GM23338 (cell line): ENCODE measurements around the gene HPCA. TPM values are rescaled to one million over a fixed set of nuclear protein-coding genes. Genes with fewer than 3 reads are reported as not detected.

Experiments
- ATAC-seq: fragments of 200-7000 bp; cut with Tn5 transposase; 3 replicates; pipeline ENCODE4 v1.9.1; 2020
- DNase-seq: peaks from one replicate; pipeline ENCODE4 v3.0.0-alpha.2; 2015; ENCODE audit warnings: low spot score
- H2AFZ ChIP-seq: fragments of 200-600 bp; sonication (generic); 2 replicates; pipeline ENCODE4 v1.8.0; 2016; ENCODE audit warnings: antibody characterized with exemption, mild to moderate bottlenecking, moderate library complexity
- H3F3A ChIP-seq: fragments of 200-600 bp; sonication (generic); replicated peaks from 2 replicates; pipeline ENCODE4 v1.8.0; 2017; ENCODE audit warnings: antibody characterized with exemption, mixed run types, low read depth
- H3K27ac ChIP-seq: fragments of 200-600 bp; sonication (generic); 2 replicates; pipeline ENCODE4 v1.6.1; 2016; ENCODE audit warnings: low read depth
- H3K27me3 ChIP-seq: fragments of 200-600 bp; sonication (generic); 2 replicates; pipeline ENCODE4 v1.8.0; 2016; ENCODE audit warnings: mild to moderate bottlenecking, mixed run types, moderate library complexity; ENCODE audit not compliant: insufficient read depth
- H3K36me3 ChIP-seq: fragments of 200-600 bp; sonication (generic); 2 replicates; pipeline ENCODE4 v1.8.0; 2016; ENCODE audit warnings: mild to moderate bottlenecking; ENCODE audit not compliant: insufficient read depth
- H3K4me1 ChIP-seq: fragments of 200-600 bp; sonication (generic); 2 replicates; pipeline ENCODE4 v1.8.0; 2016; ENCODE audit warnings: mild to moderate bottlenecking, moderate library complexity; ENCODE audit not compliant: insufficient read depth
- H3K4me2 ChIP-seq: fragments of 200-600 bp; sonication (generic); 2 replicates; pipeline ENCODE4 v1.7.1; 2017; ENCODE audit warnings: mixed run types
- H3K4me3 ChIP-seq: fragments of 200-600 bp; sonication (generic); 2 replicates; pipeline ENCODE4 v1.6.1; 2016; ENCODE audit warnings: mixed run types
- H3K79me2 ChIP-seq: fragments of 200-600 bp; sonication (generic); replicated peaks from 2 replicates; pipeline ENCODE4 v1.8.0; 2017; ENCODE audit warnings: mild to moderate bottlenecking; ENCODE audit not compliant: insufficient read depth
- H3K9me2 ChIP-seq: fragments of 200-600 bp; sonication (generic); 2 replicates; pipeline ENCODE4 v1.8.0; 2017; ENCODE audit not compliant: insufficient read depth
- H4K20me1 ChIP-seq: fragments of 200-600 bp; sonication (generic); replicated peaks from 2 replicates; pipeline ENCODE4 v1.8.0; 2017; ENCODE audit warnings: mild to moderate bottlenecking; ENCODE audit not compliant: insufficient read depth
- H3K27ac Mint-ChIP-seq: 2 replicates; pipeline ENCODE4 v1.8.0; 2020; ENCODE audit warnings: inconsistent platforms, mild to moderate bottlenecking, moderate library complexity, mixed read lengths
- H3K27me3 Mint-ChIP-seq: 3 replicates; pipeline ENCODE4 v1.8.0; 2022; ENCODE audit warnings: low read depth, mild to moderate bottlenecking, moderate library complexity, mixed read lengths, inconsistent platforms; ENCODE audit not compliant: insufficient read depth, poor library complexity
- H3K36me3 Mint-ChIP-seq: 3 replicates; pipeline ENCODE4 v1.8.0; 2021; ENCODE audit warnings: low read depth, mild to moderate bottlenecking, inconsistent platforms, moderate library complexity, mixed read lengths
- H3K4me1 Mint-ChIP-seq: 3 replicates; pipeline ENCODE4 v1.8.0; 2020; ENCODE audit warnings: mild to moderate bottlenecking, inconsistent platforms, mixed read lengths
- H3K4me3 Mint-ChIP-seq: 3 replicates; pipeline ENCODE4 v1.8.0; 2021; ENCODE audit warnings: moderate library complexity, mild to moderate bottlenecking, inconsistent platforms, mixed read lengths
- H3K9me3 Mint-ChIP-seq: 3 replicates; pipeline ENCODE4 v1.8.0; 2020; ENCODE audit warnings: moderate library complexity, mild to moderate bottlenecking, inconsistent platforms, mixed read lengths
- CREB1 ChIP-seq: fragments of 250-450 bp; sonication (Bioruptor Pico); IDR thresholded peaks from 2 replicates; pipeline ENCODE4 v1.5.0; 2020; ENCODE audit warnings: low read depth, mild to moderate bottlenecking, moderate library complexity
- CTCF ChIP-seq, 2 experiments: fragments of 200-600 bp in 1 of 2; sonication (generic) in 1 of 2; conservative IDR thresholded peaks; 2 replicates each; pipeline versions ENCODE4 v1.5.1 to v1.6.1; 2016 to 2017; ENCODE audit warnings: antibody characterized with exemption in 2 of 2, low read depth in 2 of 2, mild to moderate bottlenecking in 2 of 2, moderate library complexity in 1 of 2
- ETS1 ChIP-seq: IDR thresholded peaks from 2 replicates; pipeline ENCODE4 v1.6.1; 2016; ENCODE audit warnings: antibody characterized with exemption
- EZH2 ChIP-seq: fragments of 200-600 bp; sonication (generic); IDR thresholded peaks from one replicate; pipeline ENCODE4 v1.8.0; 2017; ENCODE audit warnings: antibody characterized with exemption, mild to moderate bottlenecking, low read depth; ENCODE audit not compliant: unreplicated experiment
- EZH2phosphoT487 ChIP-seq: fragments of 200-600 bp; sonication (generic); IDR thresholded peaks from one replicate; pipeline ENCODE4 v1.8.1; 2018; ENCODE audit warnings: antibody characterized with exemption; ENCODE audit not compliant: unreplicated experiment
- JUNB ChIP-seq: IDR thresholded peaks from one replicate; pipeline ENCODE4 v1.6.1; 2016; ENCODE audit warnings: antibody characterized with exemption; ENCODE audit not compliant: unreplicated experiment
- NANOG ChIP-seq: IDR thresholded peaks from 2 replicates; pipeline ENCODE4 v1.6.1; 2016; ENCODE audit warnings: antibody characterized with exemption, borderline replicate concordance
- POLR2AphosphoS5 ChIP-seq: IDR thresholded peaks from 2 replicates; pipeline ENCODE4 v1.6.1; 2016; ENCODE audit warnings: antibody characterized with exemption, low read depth
- REST ChIP-seq: IDR thresholded peaks from one replicate; pipeline ENCODE4 v1.6.1; 2018; ENCODE audit warnings: antibody characterized with exemption; ENCODE audit not compliant: unreplicated experiment
- STAT1 ChIP-seq: IDR thresholded peaks from one replicate; pipeline ENCODE4 v1.6.1; 2016; ENCODE audit warnings: antibody characterized with exemption; ENCODE audit not compliant: unreplicated experiment
- ZNF114 ChIP-seq: fragments of 250-450 bp; sonication (Bioruptor Pico); IDR thresholded peaks from 2 replicates; pipeline ENCODE4 v1.5.0; 2020; ENCODE audit warnings: mild to moderate bottlenecking, moderate library complexity
- ZNF331 ChIP-seq: fragments of 250-450 bp; sonication (Bioruptor Pico); IDR thresholded peaks from 2 replicates; pipeline ENCODE4 v1.5.0; 2020; ENCODE audit warnings: low read depth, mild to moderate bottlenecking, moderate library complexity
- ZNF462 ChIP-seq: fragments of 250-450 bp; sonication (Bioruptor Pico); IDR thresholded peaks from 2 replicates; pipeline ENCODE4 v1.5.0; 2020; ENCODE audit warnings: mild to moderate bottlenecking, moderate library complexity
- polyA plus RNA-seq: library from polyadenylated mRNA; unstranded; fragments of >200 nt; fragmentation: Nextera tagmentation; extraction: Ambion mirVana; gene quantifications from 2 replicates; pipeline ENCODE4 v1.2.1, GENCODE V29; 2016
- total RNA-seq: library from RNA; depleted of rRNA; stranded (reverse); fragments of >200 nt; shearing (Covaris generic); gene quantifications from 2 replicates; pipeline ENCODE4 v1.2.3, GENCODE V29; 2014

The HPCA gene
- total and polyA plus RNA-seq, 2 experiments from 2014 or later: 0.35 to 0.82 TPM

- no peak overlapping the region for H3K27ac Mint-ChIP-seq
- Histone ChIP-seq H4K20me1 (no peaks in the 10 kb centered on the region; the same call in 1 of the 2 replicates), H3K27ac (no peak overlapping the region), H3K36me3 (no peaks in the 10 kb centered on the region), H3K4me2 (no peak overlapping the region), H2AFZ (no peak overlapping the region), H3F3A (peaks cover 7% of the 10 kb centered on the region; the same call in 1 of the 2 replicates), H3K27me3 (peaks cover 49% of the 10 kb centered on the region), H3K4me1 (peaks cover 14% of the 10 kb centered on the region; the same call in 1 of the 2 replicates), H3K79me2 (no peaks in the 10 kb centered on the region), H3K9me2 (no peaks in the 10 kb centered on the region), H3K4me3 (no peak overlapping the region)
- H3K4me3 Mint-ChIP-seq: no peak overlapping the region
- ATAC-seq (no peak), DNase-seq (no peak)
- TF ChIP-seq ZNF114 (CRISPR knock-in tag) (no peak), CREB1 (CRISPR knock-in tag) (no peak), JUNB (no peak), EZH2phosphoT487 (no peak), ZNF462 (no peak), ETS1 (no peak), STAT1 (no peak), CTCF (conservative IDR thresholded peaks at IDR 0.05; ENCODE audit: low read depth in 2 of 2) (no peak), EZH2 (no peak), POLR2AphosphoS5 (no peak), ZNF331 (CRISPR knock-in tag) (no peak), REST (no peak), NANOG (no peak)
- H3K27me3 Mint-ChIP-seq: peaks cover 33% of the 10 kb centered on the region
- peaks cover 8% of the 10 kb centered on the region; the same call in 1 of the 3 replicates for H3K36me3 Mint-ChIP-seq
- peaks cover 11% of the 10 kb centered on the region for H3K4me1 Mint-ChIP-seq
- peaks cover 5% of the 10 kb centered on the region; the same call in 2 of the 3 replicates for H3K9me3 Mint-ChIP-seq
Observed at GRCh38 chr1:32890516-32891240, 4.4 kb downstream of the HPCA start.
